Astrocyte of the spinal cord (primary cell): ENCODE results near the gene RUNX1.

ENCODE experiments used
- DNase-seq: peaks from one replicate; pipeline ENCODE4 v3.0.0; 2011; ENCODE audit warnings: low read depth, low spot score
- H3K4me3 ChIP-seq: 2 replicates; pipeline ENCODE4 v1.5.1; 2011; ENCODE audit warnings: low read depth, mild to moderate bottlenecking, low read length, moderate library complexity
- in situ Hi-C: cut with HindIII; loops from 2 replicates; pipeline ENCODE4 v1.10.0; 2017; ENCODE audit warnings: low sequenced_read_pairs
- TF ChIP-seq, protein P1 (sequence below): IDR thresholded peaks from 2 replicates; pipeline ENCODE4 v1.5.1; 2012; ENCODE audit warnings: low read depth, mild to moderate bottlenecking, low read length, inconsistent platforms

The RUNX1 gene

DNA sequence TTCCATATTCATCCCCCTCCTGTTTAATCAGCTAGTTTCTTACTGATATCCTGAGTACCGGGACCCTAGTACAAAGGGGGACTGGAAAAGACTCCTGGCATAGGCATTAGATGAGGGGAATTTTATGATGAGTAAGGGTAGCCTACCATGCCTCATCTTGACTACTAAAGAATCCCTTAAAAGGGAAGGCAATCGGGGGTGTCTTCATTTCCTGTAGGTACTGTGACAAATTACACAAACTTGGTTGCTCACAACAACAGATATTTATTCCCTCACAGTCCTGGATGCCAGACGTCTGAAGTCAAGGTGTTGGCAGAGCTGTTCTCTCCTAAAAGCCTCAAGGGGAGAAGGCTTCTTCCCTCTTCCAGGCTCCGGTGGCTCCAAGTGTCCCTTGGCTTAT lies 28.9 kb upstream of the RUNX1 start:
- in situ Hi-C loops, result no loop called here
- TF ChIP-seq, protein P1, sequence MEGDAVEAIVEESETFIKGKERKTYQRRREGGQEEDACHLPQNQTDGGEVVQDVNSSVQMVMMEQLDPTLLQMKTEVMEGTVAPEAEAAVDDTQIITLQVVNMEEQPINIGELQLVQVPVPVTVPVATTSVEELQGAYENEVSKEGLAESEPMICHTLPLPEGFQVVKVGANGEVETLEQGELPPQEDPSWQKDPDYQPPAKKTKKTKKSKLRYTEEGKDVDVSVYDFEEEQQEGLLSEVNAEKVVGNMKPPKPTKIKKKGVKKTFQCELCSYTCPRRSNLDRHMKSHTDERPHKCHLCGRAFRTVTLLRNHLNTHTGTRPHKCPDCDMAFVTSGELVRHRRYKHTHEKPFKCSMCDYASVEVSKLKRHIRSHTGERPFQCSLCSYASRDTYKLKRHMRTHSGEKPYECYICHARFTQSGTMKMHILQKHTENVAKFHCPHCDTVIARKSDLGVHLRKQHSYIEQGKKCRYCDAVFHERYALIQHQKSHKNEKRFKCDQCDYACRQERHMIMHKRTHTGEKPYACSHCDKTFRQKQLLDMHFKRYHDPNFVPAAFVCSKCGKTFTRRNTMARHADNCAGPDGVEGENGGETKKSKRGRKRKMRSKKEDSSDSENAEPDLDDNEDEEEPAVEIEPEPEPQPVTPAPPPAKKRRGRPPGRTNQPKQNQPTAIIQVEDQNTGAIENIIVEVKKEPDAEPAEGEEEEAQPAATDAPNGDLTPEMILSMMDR, result no peak
- no peak overlapping the region for H3K4me3 ChIP-seq
- no peak for DNase-seq

DNA sequence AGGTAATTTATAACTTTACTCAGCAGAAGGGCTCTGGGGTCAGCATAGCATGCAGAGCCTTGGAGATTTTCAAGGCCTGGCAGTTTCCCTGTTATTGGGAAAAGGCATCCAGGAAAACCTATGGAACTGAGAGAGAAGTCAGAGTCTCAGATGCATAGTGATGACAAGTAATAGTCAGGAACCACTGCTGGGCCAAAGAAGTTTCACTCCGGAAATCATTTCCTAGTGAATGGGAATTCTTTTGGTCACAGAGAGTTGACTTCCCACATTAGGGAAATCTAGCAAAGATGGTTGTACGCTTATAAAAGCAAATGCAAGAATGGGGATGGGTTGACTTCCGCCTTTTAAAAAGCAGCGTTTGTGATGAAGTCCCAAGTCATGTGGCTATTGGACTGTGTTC lies 28.4 kb upstream of the RUNX1 start:
- in situ Hi-C loops, result no loop called here
- H3K4me3 ChIP-seq, result no peak overlapping the region

DNA sequence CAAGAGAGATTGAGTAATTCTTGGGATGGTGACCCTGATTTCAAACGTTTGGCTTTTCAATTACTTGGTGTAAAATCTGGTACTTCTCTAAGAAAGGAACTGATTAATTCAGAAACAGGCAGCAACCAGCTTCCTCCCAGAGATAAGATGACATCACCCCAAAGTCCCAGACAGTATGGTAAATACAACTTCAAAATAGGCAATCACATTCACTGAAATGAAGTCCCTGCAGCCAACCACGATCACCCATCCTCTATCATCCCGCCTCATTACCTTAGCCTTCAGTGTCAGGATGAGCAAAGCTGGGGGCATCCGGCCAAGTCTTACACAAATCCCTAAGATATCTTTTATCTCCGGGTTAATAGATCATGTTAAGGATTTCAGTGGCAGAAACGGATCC lies 26.4 kb upstream of the RUNX1 start:
- in situ Hi-C loops, result no loop called here
- H3K4me3 ChIP-seq, result no peak overlapping the region
- DNase-seq, result peak; percentile 46
- TF ChIP-seq, protein P1, result no peak

More for the DNA sequence above, 28.4 kb upstream of the RUNX1 start:
- DNase-seq, result no peak
- TF ChIP-seq, protein P1, result no peak

DNA sequence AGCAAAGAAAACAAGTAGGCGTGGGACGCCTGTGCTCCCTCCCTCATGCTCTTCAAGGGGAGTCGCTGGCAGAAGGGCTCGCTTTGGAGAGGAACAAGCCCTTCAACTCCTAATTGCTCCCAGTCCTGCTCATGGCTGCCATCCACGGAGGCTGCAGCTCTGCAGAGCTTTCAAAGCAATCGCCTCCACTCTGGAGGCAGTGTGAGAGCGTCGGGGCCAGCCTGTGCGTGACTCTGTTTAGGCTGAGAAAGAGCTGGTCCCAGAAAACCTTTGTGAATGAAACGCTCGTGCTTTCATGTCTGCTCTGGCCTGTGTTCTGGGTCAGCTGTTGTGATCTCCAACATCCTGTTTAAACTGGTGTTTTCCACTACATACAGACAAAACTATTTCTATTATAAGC lies 23.9 kb upstream of the RUNX1 start:
- in situ Hi-C loops, result no loop called here
- TF ChIP-seq, protein P1, result no peak
- peak; percentile 56 for DNase-seq
- no peak overlapping the region for H3K4me3 ChIP-seq

DNA sequence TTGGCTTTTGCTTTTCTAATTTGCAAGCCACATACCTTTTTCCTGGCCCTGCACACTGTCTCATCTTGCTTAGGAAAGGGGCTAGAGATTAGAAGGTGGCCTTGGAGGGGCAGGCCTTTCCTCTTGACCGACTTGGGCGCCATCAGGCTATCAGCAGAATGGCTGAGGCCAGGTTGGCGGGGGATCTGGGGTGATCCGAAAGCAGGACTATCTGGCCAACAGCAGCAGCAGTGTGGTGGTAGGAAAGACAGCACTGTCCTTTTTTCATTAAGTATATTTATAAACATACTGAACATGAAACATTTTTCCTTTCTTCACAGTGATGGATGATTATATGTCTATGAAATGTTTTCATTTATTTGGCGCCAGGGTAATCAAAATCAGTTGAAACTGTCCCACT lies 23.5 kb upstream of the RUNX1 start:
- TF ChIP-seq, protein P1, result no peak
- H3K4me3 ChIP-seq, result no peak overlapping the region
- in situ Hi-C loops, result no loop called here
- no peak for DNase-seq

DNA sequence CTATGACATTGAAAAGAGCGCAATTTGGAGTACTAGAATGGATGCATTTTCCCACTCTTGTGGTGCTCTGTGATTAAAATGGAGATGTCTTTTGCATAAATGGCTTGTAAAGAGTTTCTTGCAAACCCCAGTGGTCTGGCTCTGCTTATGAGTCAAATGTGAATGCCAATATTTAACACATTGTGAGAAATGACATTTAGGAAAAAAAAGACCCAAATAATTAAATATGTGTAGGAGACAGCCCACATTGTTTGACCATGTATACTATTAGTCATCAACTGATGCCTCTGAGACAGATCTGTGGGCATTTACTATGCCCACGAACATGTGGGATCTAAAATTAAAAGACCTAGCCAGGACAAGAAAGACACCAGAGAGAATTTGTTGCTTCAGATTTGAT lies 22.2 kb upstream of the RUNX1 start:
- H3K4me3 ChIP-seq, result no peak overlapping the region
- in situ Hi-C loops, result no loop called here
- TF ChIP-seq, protein P1, result no peak
- DNase-seq, result no peak

DNA sequence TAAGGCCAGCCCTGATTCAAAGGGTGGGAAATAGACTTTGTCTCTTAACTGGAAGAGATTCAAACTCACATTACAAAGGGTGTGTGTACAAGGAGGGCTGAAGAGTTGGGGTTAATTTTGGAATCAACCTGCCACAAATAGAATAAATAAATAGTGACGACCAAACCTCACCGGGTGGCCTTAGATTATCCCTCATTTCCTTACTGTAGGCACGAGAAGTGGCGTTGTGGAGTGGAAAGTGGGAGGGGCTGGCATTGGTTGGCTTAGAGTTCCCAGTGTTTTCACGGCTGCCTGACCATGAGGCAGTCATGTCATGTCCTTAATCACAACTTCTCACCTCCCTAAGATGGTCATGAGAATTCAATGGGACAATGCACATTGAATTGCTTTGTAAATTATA lies 21.3 kb upstream of the RUNX1 start:
- no peak for DNase-seq
- H3K4me3 ChIP-seq, result no peak overlapping the region
- in situ Hi-C loops, result no loop called here
- TF ChIP-seq, protein P1, result no peak
